ENCODE measurements around the gene FOXS1.

The FOXS1 gene

GRCh38 chr20:31875671-31876070, 30.3 kb upstream of the FOXS1 start:
- POLR2A ChIA-PET, result no interaction called here
- CTCF ChIA-PET, result no interaction called here
- TF ChIP-seq CTBP1 (IDR thresholded peaks at IDR 0.05; ENCODE audit: borderline replicate concordance), result no peak
- no peak for TF ChIP-seq ZNF384 (IDR thresholded peaks at IDR 0.05)
- TF ChIP-seq NFRKB (IDR thresholded peaks at IDR 0.05), result no peak
- no peak for TF ChIP-seq FOXM1 (IDR thresholded peaks at IDR 0.05; ENCODE audit: borderline replicate concordance)
- no peak for TF ChIP-seq BHLHE40 (IDR thresholded peaks at IDR 0.05; ENCODE audit: borderline replicate concordance)
- TF ChIP-seq FOXA1 (IDR thresholded peaks at IDR 0.05), result no peak
- no peak for TF ChIP-seq HDGF (IDR thresholded peaks at IDR 0.05; ENCODE audit: borderline replicate concordance)
- DNase-seq (ENCODE audit: extremely low spot score), result no peak

DNA sequence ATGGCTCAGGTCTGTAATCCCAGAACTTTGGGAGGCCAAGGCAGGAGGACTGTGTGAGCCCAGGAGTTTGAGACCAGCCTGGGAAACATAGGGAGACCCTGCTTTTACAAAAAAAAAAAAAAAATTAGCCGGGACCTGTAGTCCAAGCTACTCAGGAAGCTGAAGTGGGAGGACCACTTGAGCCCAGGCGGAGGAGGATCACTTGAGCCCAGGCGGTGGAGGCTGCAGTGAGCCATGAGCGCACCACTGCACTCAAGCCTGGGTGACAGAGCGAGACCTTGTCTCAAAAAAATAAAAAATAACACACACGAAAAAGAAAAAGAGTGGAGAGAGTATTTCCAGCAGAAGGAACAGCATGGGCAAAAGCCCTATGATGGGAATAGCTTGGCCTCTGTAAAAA, 27.0 kb upstream of the FOXS1 start:
- POLR2A ChIA-PET, result interaction anchor here (1.9 kb wide), 1 partner anchor 8 kb away, joined by 15 read pairs; no protein-coding TSS in a partner anchor
- DNase-seq (ENCODE audit: extremely low spot score), result no peak
- TF ChIP-seq L3MBTL2 (conservative IDR thresholded peaks at IDR 0.05), result no peak
- TF ChIP-seq FOXM1 (IDR thresholded peaks at IDR 0.05; ENCODE audit: borderline replicate concordance), result no peak
- no peak for TF ChIP-seq TARDBP (IDR thresholded peaks at IDR 0.05)
- TF ChIP-seq FOXK2 (IDR thresholded peaks at IDR 0.05), result no peak
- CTCF ChIA-PET, result interaction anchor here (1.0 kb wide), 2 partner anchors 26 to 220 kb away, joined by 3 read pairs; no protein-coding TSS in a partner anchor

DNA sequence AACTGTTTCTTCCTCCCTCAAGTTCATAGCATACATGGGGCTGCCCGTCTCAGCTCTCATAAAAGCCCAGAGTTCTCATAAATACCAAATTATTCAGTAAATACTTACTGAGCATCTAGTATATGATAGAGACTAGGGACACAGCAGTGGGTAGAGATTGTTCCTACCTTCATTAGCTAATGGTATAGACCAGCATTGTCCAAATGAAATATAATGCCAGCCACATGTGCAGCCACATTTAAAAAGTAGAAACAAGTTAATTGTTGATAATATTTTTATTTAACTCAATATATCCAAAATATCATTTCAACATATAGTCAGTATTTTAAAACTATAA, 26.2 kb upstream of the FOXS1 start:
- CTCF ChIA-PET, result interaction anchor here (0.7 to 0.8 kb wide), 2 partner anchors 16 to 69 kb away, joined by 3 read pairs; no protein-coding TSS in a partner anchor
- DNase-seq (ENCODE audit: extremely low spot score), result no peak
- POLR2A ChIA-PET, result interaction anchor here (0.5 to 1.9 kb wide), 2 partner anchors 8 to 80 kb away, joined by 3 to 15 read pairs; partner anchors contain the start of gene PDRG1
- TF ChIP-seq CTBP1 (IDR thresholded peaks at IDR 0.05; ENCODE audit: borderline replicate concordance) (no peak), L3MBTL2 (conservative IDR thresholded peaks at IDR 0.05) (no peak), ZNF384 (IDR thresholded peaks at IDR 0.05) (no peak), FOXM1 (IDR thresholded peaks at IDR 0.05; ENCODE audit: borderline replicate concordance) (no peak), PKNOX1 (IDR thresholded peaks at IDR 0.05) (no peak), ARNT (IDR thresholded peaks at IDR 0.05) (no peak), HDGF (IDR thresholded peaks at IDR 0.05; ENCODE audit: borderline replicate concordance) (no peak), FOXA1 (IDR thresholded peaks at IDR 0.05) (no peak), ELF4 (IDR thresholded peaks at IDR 0.05) (no peak), LEF1 (IDR thresholded peaks at IDR 0.05; ENCODE audit: borderline replicate concordance) (no peak), FOXK2 (IDR thresholded peaks at IDR 0.05) (no peak), TARDBP (IDR thresholded peaks at IDR 0.05) (no peak), BHLHE40 (IDR thresholded peaks at IDR 0.05; ENCODE audit: borderline replicate concordance) (no peak), NFRKB (IDR thresholded peaks at IDR 0.05) (no peak), SUZ12 (IDR thresholded peaks at IDR 0.05) (no peak)

DNA sequence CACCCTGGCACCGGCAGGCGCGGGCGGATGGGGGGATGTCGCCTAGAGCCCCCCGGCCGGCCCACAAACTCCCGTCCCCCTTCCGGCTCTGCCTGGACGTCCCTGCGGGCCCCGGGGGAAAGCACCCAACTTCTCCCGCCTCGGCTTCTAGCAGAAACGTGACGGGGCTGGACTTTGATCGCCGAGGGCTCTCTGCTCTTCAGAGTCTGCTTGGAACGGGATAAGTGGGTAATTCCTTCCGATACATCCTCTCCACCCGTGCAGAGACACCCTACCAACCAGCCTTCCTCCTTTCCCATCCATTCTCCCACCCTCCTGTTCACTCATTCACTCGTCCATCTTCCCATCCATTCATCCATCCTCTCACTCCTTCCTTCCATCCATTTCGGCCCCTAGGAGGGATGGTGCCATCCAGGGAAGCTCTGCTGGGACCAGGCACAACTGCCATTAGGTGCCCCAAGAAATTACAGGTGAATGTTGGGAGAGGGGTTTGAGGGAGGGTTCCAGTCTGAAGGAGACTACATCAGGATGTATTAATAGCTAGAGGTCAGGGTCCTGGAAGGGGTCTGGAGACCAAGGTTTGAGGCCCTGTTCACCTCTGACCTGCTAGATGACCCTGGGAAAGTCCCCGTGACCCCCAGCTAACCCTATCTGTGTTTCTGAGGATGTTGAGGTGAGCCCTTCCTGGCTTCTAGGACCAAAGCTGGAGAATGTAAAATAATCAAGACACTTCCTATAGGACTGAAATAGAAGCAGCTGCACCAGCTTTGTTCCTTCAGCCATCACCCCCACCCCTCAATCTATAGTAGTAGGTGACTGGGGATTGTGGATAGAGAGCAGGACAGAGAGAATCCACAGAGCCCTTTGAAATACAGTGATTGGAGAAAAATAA, 25.6 kb upstream of the FOXS1 start:
- TF ChIP-seq LEF1 (IDR thresholded peaks at IDR 0.05; ENCODE audit: borderline replicate concordance) (no peak), ZNF384 (IDR thresholded peaks at IDR 0.05) (no peak), TARDBP (IDR thresholded peaks at IDR 0.05) (no peak), L3MBTL2 (conservative IDR thresholded peaks at IDR 0.05) (0 out of 2 replicates have a peak, but pooled peaks have one; percentile 31)
- no peak for DNase-seq (ENCODE audit: extremely low spot score)
- POLR2A ChIA-PET, result interaction anchor here (0.5 to 1.9 kb wide), 3 partner anchors 9 to 81 kb away, joined by 3 to 15 read pairs (median 7); partner anchors contain the start of gene PDRG1
- CTCF ChIA-PET, result interaction anchor here (0.6 to 0.8 kb wide), 3 partner anchors 16 to 614 kb away, joined by 3 read pairs; no protein-coding TSS in a partner anchor

- ChIA-PET POLR2A (interaction anchor here (1.1 to 1.9 kb wide), 3 partner anchors 10 to 239 kb away, joined by 3 to 15 read pairs (median 7); partner anchors contain the start of gene TM9SF4), CTCF (interaction anchor here (0.6 kb wide), 1 partner anchor 615 kb away, joined by 3 read pairs; no protein-coding TSS in a partner anchor)
- DNase-seq (ENCODE audit: extremely low spot score), result peak; percentile 46
- TF ChIP-seq FOXM1 (IDR thresholded peaks at IDR 0.05; ENCODE audit: borderline replicate concordance) (no peak), PKNOX1 (IDR thresholded peaks at IDR 0.05) (peak; percentile 68)
Measured at GRCh38 chr20:31869942-31870725, 24.7 kb upstream of the FOXS1 start, which contains the start of the genes DUSP15 and TTLL9. Gene DUSP15, minus strand, starts transcription at chr20:31870527. Its CDS starts 190 bp downstream, at chr20:31870337. Gene TTLL9, plus strand, starts transcription at chr20:31870634. Its CDS starts 493 bp downstream, at chr20:31871127.

GRCh38 chr20:31869673-31869941, 24.2 kb upstream of the FOXS1 start:
- ChIA-PET POLR2A (interaction anchor here (1.1 to 2.8 kb wide), 3 partner anchors 9 to 240 kb away, joined by 3 to 10 read pairs (median 7); partner anchors contain the start of gene TM9SF4), CTCF (no interaction called here)
- no peak for TF ChIP-seq CTBP1 (IDR thresholded peaks at IDR 0.05; ENCODE audit: borderline replicate concordance)
- TF ChIP-seq PKNOX1 (IDR thresholded peaks at IDR 0.05), result no peak
- no peak for TF ChIP-seq SUZ12 (IDR thresholded peaks at IDR 0.05)
- TF ChIP-seq FOXA1 (IDR thresholded peaks at IDR 0.05), result no peak
- TF ChIP-seq SP1 (IDR thresholded peaks at IDR 0.05), result no peak
- no peak for TF ChIP-seq NFRKB (IDR thresholded peaks at IDR 0.05)
- no peak for DNase-seq (ENCODE audit: extremely low spot score)

All from HEK293T (cell line).